Progenitor cell of endocrine pancreas (in vitro differentiated cells): ENCODE data around the gene CEP128. TPM values are rescaled to one million over a fixed set of nuclear protein-coding genes. Genes with fewer than 3 reads are reported as not detected.

ENCODE experiments used
- DNase-seq: peaks from one replicate; pipeline ENCODE4 v3.0.0; 2021; ENCODE audit warnings: low spot score; ENCODE audit not compliant: unreplicated experiment
- H3K27ac Mint-ChIP-seq: 2 replicates; pipeline ENCODE4 v1.8.0; 2021; ENCODE audit warnings: mild to moderate bottlenecking, moderate library complexity, mixed read lengths
- H3K27me3 Mint-ChIP-seq: 2 replicates; pipeline ENCODE4 v1.8.0; 2021; ENCODE audit warnings: mixed read lengths
- H3K36me3 Mint-ChIP-seq: 2 replicates; pipeline ENCODE4 v1.8.0; 2022; ENCODE audit warnings: mixed read lengths; ENCODE audit not compliant: insufficient read depth
- H3K4me1 Mint-ChIP-seq: 2 replicates; pipeline ENCODE4 v1.8.0; 2021; ENCODE audit warnings: low read depth, mixed read lengths
- H3K4me3 Mint-ChIP-seq: 2 replicates; pipeline ENCODE4 v1.8.0; 2021; ENCODE audit warnings: low read depth, mild to moderate bottlenecking, moderate library complexity, mixed read lengths
- H3K9me3 Mint-ChIP-seq: 2 replicates; pipeline ENCODE4 v1.8.0; 2021; ENCODE audit warnings: low read depth, mixed read lengths
- CTCF ChIP-seq: fragments of 200-600 bp; sonication (generic); IDR thresholded peaks from one replicate; pipeline ENCODE4 v1.5.0; 2021; ENCODE audit warnings: antibody characterized with exemption, mild to moderate bottlenecking; ENCODE audit not compliant: unreplicated experiment
- total RNA-seq: library from RNA; stranded (reverse); gene quantifications from 2 replicates; pipeline ENCODE4 v1.2.1, GENCODE V29; 2021

The CEP128 gene
- total RNA-seq, 1 donor from 2014 or later, result 15.9 TPM

GRCh38 chr14:80798878-80799277 is 142.7 kb downstream of the CEP128 start:
- Mint-ChIP-seq H3K27me3 (no peaks in the 10 kb centered on the region), H3K4me1 (peaks cover 3% of the 10 kb centered on the region), H3K36me3 (peaks cover 17% of the 10 kb centered on the region), H3K4me3 (no peak overlapping the region), H3K9me3 (peaks cover 18% of the 10 kb centered on the region), H3K27ac (no peak overlapping the region)
- no peak for TF ChIP-seq CTCF
- no peak for DNase-seq

- peaks cover 17% of the 10 kb centered on the region for H3K36me3 Mint-ChIP-seq
- no peak overlapping the region for H3K27ac Mint-ChIP-seq
- no peaks in the 10 kb centered on the region for H3K27me3 Mint-ChIP-seq
- no peak for TF ChIP-seq CTCF
- H3K4me1 Mint-ChIP-seq, result no peaks in the 10 kb centered on the region
- DNase-seq, result no peak
- H3K9me3 Mint-ChIP-seq, result peaks cover 18% of the 10 kb centered on the region
- H3K4me3 Mint-ChIP-seq, result no peak overlapping the region
Observed at GRCh38 chr14:80798211-80798610, 143.3 kb downstream of the CEP128 start.

- no peak for DNase-seq
- Mint-ChIP-seq H3K4me1 (peaks cover 13% of the 10 kb centered on the region), H3K36me3 (peaks cover 8% of the 10 kb centered on the region), H3K27ac (no peak overlapping the region), H3K4me3 (no peak overlapping the region), H3K9me3 (no peaks in the 10 kb centered on the region), H3K27me3 (no peaks in the 10 kb centered on the region)
- TF ChIP-seq CTCF, result no peak
Observed at GRCh38 chr14:80792771-80793170, 148.8 kb downstream of the CEP128 start.

- no peak for DNase-seq
- Mint-ChIP-seq H3K4me3 (no peak overlapping the region), H3K27me3 (no peaks in the 10 kb centered on the region), H3K36me3 (peaks cover 6% of the 10 kb centered on the region), H3K4me1 (peaks cover 13% of the 10 kb centered on the region), H3K9me3 (no peaks in the 10 kb centered on the region), H3K27ac (no peak overlapping the region)
- no peak for TF ChIP-seq CTCF
Observed at GRCh38 chr14:80787876-80788275, 153.7 kb downstream of the CEP128 start.

GRCh38 chr14:80784820-80785219 is 156.7 kb downstream of the CEP128 start:
- no peak for TF ChIP-seq CTCF
- peaks cover 6% of the 10 kb centered on the region for H3K4me1 Mint-ChIP-seq
- no peak for DNase-seq
- no peak overlapping the region for H3K27ac Mint-ChIP-seq
- H3K27me3 Mint-ChIP-seq, result no peaks in the 10 kb centered on the region
- peaks cover 1% of the 10 kb centered on the region for H3K36me3 Mint-ChIP-seq
- H3K9me3 Mint-ChIP-seq, result no peaks in the 10 kb centered on the region
- no peak overlapping the region for H3K4me3 Mint-ChIP-seq
